IMR-90 (cell line): ENCODE data around the gene DSE. TPM values are rescaled to one million over a fixed set of nuclear protein-coding genes. Genes with fewer than 3 reads are reported as not detected.
A peak's percentile ranks its signal among the peaks of the same experiment; 100 is the strongest.

ENCODE experiments used
- ATAC-seq: fragments of 200-7000 bp; cut with Tn5 transposase; 2 replicates; pipeline ENCODE4 v1.9.1; 2020; ENCODE audit warnings: low read depth, mild to moderate bottlenecking, moderate library complexity
- BruUV-seq: library from RNA; stranded (reverse); fragments of 400-500 nt; replicated peaks from 2 replicates; lab custom pipeline; 2021; lab: Mats Ljungman, UMichigan
- CTCF ChIA-PET: fragments of 300-600 bp; formaldehyde crosslinking; extraction: SDS; loops from one replicate; lab custom pipeline; 2021; ENCODE audit warnings: antibody characterized with exemption; lab: Yijun Ruan, JAX
- POLR2A ChIA-PET: fragments of 300-600 bp; sonication (Branson Sonifier 250); formaldehyde crosslinking; loops from one replicate; lab custom pipeline; 2022; ENCODE audit warnings: antibody characterized with exemption; ENCODE audit not compliant: unreplicated experiment; lab: Charles Lee
- DNase-seq: peaks from one replicate; pipeline ENCODE4 v3.0.0; 2013
- H2AFZ ChIP-seq: replicated peaks from 2 replicates; pipeline ENCODE3; 2013; ENCODE audit warnings: low read length, mild to moderate bottlenecking; ENCODE audit not compliant: poor library complexity
- H2AK5ac ChIP-seq: 2 replicates; pipeline ENCODE4 v1.6.1; 2013; ENCODE audit warnings: low read depth, low read length, inconsistent platforms
- H2AK9ac ChIP-seq: replicated peaks from 2 replicates; pipeline ENCODE3; 2013; ENCODE audit warnings: mild to moderate bottlenecking, low read depth, low read length, moderate library complexity; ENCODE audit not compliant: poor library complexity
- H2BK120ac ChIP-seq: 2 replicates; pipeline ENCODE4 v1.6.1; 2013; ENCODE audit warnings: low read depth, low read length, inconsistent platforms
- H2BK15ac ChIP-seq: 3 replicates; pipeline ENCODE4 v1.6.1; 2013; ENCODE audit warnings: low read depth, low read length, inconsistent platforms
- H2BK20ac ChIP-seq: 2 replicates; pipeline ENCODE4 v1.6.1; 2013; ENCODE audit warnings: low read depth, mild to moderate bottlenecking, inconsistent platforms, low read length, moderate library complexity
- H2BK5ac ChIP-seq: 2 replicates; pipeline ENCODE4 v1.6.1; 2013; ENCODE audit warnings: mild to moderate bottlenecking, low read depth, low read length, inconsistent platforms; ENCODE audit not compliant: poor library complexity, severe bottlenecking
- H3K14ac ChIP-seq: replicated peaks from 2 replicates; pipeline ENCODE4 v1.6.1; 2013; ENCODE audit warnings: low read depth, low read length, inconsistent platforms
- H3K18ac ChIP-seq: 2 replicates; pipeline ENCODE4 v1.6.1; 2013; ENCODE audit warnings: low read depth, low read length, control low read depth
- H3K23ac ChIP-seq: 2 replicates; pipeline ENCODE4 v1.6.1; 2013; ENCODE audit warnings: low read depth, low read length, inconsistent platforms
- H3K27ac ChIP-seq: 2 replicates; pipeline ENCODE4 v1.5.1; 2013; ENCODE audit warnings: mild to moderate bottlenecking, control low read depth, low read length; ENCODE audit not compliant: insufficient read depth
- H3K27me3 ChIP-seq: 2 replicates; pipeline ENCODE4 v1.6.1; 2013; ENCODE audit warnings: low read length; ENCODE audit not compliant: control insufficient read depth, insufficient read depth
- H3K36me3 ChIP-seq: 2 replicates; pipeline ENCODE4 v1.6.1; 2013; ENCODE audit warnings: low read length, mixed read lengths; ENCODE audit not compliant: control insufficient read depth, insufficient read depth
- H3K4ac ChIP-seq: 2 replicates; pipeline ENCODE4 v1.6.1; 2013; ENCODE audit warnings: low read depth, low read length, inconsistent platforms
- H3K4me1 ChIP-seq: 2 replicates; pipeline ENCODE4 v1.6.1; 2013; ENCODE audit warnings: low read length, mixed read lengths; ENCODE audit not compliant: control insufficient read depth, insufficient read depth
- H3K4me2 ChIP-seq: 2 replicates; pipeline ENCODE4 v1.6.1; 2013; ENCODE audit warnings: low read depth, mild to moderate bottlenecking, control low read depth, low read length, moderate library complexity
- H3K4me3 ChIP-seq: 2 replicates; pipeline ENCODE4 v1.5.1; 2013; ENCODE audit warnings: low read depth, mild to moderate bottlenecking, control low read depth, low read length, moderate library complexity; ENCODE audit not compliant: insufficient read depth
- H3K56ac ChIP-seq: 2 replicates; pipeline ENCODE4 v1.6.1; 2013; ENCODE audit warnings: low read length, inconsistent platforms; ENCODE audit not compliant: insufficient read depth; ENCODE audit errors: extremely low read depth
- H3K79me1 ChIP-seq, 2 experiments: 2 replicates each; pipeline ENCODE4 v1.6.1; 2013; ENCODE audit warnings: low read length in 2 of 2, inconsistent platforms in 1 of 2, low read depth in 1 of 2
- H3K9ac ChIP-seq: 2 replicates; pipeline ENCODE4 v1.6.1; 2013; ENCODE audit warnings: low read depth, low read length, control low read depth
- H3K9me1 ChIP-seq: 2 replicates; pipeline ENCODE4 v1.6.1; 2013; ENCODE audit warnings: low read length, inconsistent platforms; ENCODE audit not compliant: insufficient read depth
- H3K9me3 ChIP-seq: 2 replicates; pipeline ENCODE4 v1.6.1; 2013; ENCODE audit warnings: low read length; ENCODE audit not compliant: control insufficient read depth, insufficient read depth
- H4K20me1 ChIP-seq: 2 replicates; pipeline ENCODE4 v1.6.1; 2013; ENCODE audit warnings: low read length, inconsistent platforms; ENCODE audit not compliant: insufficient read depth
- H4K5ac ChIP-seq: 2 replicates; pipeline ENCODE4 v1.6.1; 2013; ENCODE audit warnings: mild to moderate bottlenecking, low read depth, low read length, control low read depth
- H4K8ac ChIP-seq, 2 experiments: 2 replicates each; pipeline ENCODE4 v1.6.1; 2013; ENCODE audit warnings: low read depth in 2 of 2, low read length in 2 of 2, control low read depth in 1 of 2, inconsistent platforms in 1 of 2
- H4K91ac ChIP-seq: 2 replicates; pipeline ENCODE4 v1.6.1; 2013; ENCODE audit warnings: low read depth, low read length, inconsistent platforms; ENCODE audit not compliant: insufficient read depth
- MXI1 ChIP-seq: IDR thresholded peaks from 2 replicates; pipeline ENCODE4 v1.6.1; 2012; ENCODE audit warnings: low read depth, mild to moderate bottlenecking, low read length, moderate library complexity, borderline replicate concordance
- WGBS, 2 experiments: methylation state at CpG; one replicate each; pipeline versions ENCODE4 v1.1.5 to v1.1.7; 2013; ENCODE audit warnings: missing lambda C conversion rate in 2 of 2; ENCODE audit not compliant: insufficient read length in 1 of 2; ENCODE audit errors: extremely low coverage in 2 of 2; 5-methylcytosine and 5-hydroxymethylcytosine counted together
- dilution Hi-C: fragments of 300-500 bp; cut with HindIII; formaldehyde crosslinking; loops from one replicate; pipeline ENCODE4 v1.14.3; 2018; ENCODE audit warnings: low sequenced_read_pairs; ENCODE audit not compliant: unreplicated experiment
- in situ Hi-C: fragments of 300-500 bp; cut with MboI; formaldehyde crosslinking; loops from 3 replicates; pipeline ENCODE4 v1.14.3; 2019; ENCODE audit warnings: low sequenced_read_pairs, inconsistent platforms, mixed read lengths
- intact Hi-C: fragments of 100-400 bp; cut with micrococcal nuclease; formaldehyde crosslinking; loops from 2 replicates; pipeline ENCODE4 v1.10.0; 2022
- polyA plus RNA-seq, 3 experiments: library from polyadenylated mRNA; depleted of rRNA; stranded (reverse); fragments of >200 nt; gene quantifications; 2 replicates each; pipeline ENCODE4 v1.2.3, GENCODE V29; 2012; ENCODE audit warnings: low replicate concordance in 1 of 3
- total RNA-seq: library from RNA; depleted of rRNA; stranded (reverse); fragments of >200 nt; gene quantifications from 2 replicates; pipeline ENCODE4 v1.2.3, GENCODE V29; 2012

DSE gene
- total and polyA plus RNA-seq, 2 of the 4 experiments (the other 2 are of a cell fraction) = 48.0 to 154 TPM

DNA sequence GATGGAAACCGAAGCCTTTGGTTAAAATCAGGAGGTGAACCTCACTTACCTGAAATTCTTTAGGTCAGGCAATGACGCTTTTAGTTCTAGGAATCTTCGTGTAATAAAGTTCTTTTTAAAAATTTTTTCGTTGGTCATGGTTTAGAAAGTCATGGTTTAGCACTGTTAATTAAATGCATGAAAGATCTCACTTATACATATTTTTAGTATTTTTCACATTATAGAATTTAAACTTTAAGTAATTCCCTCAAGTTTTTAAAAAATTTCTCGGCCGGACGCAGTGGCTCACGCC lies 1.1 kb downstream of the DSE start:
- dilution Hi-C loops (no loop called here), intact Hi-C loops (loop anchor here (1.0 to 5.0 kb wide), 7 partner anchors 26 to 189 kb away; no protein-coding TSS in a partner anchor), in situ Hi-C loops (no loop called here)
- Histone ChIP-seq H2BK20ac (no peak overlapping the region), H2BK15ac (no peak overlapping the region), H3K4me1 (peaks cover 9% of the 10 kb centered on the region), H3K56ac (peak overlapping the region; percentile 57; the same call in 1 of the 2 replicates), H2BK120ac (peak overlapping the region; percentile 36; the same call in 1 of the 2 replicates), H3K9ac (peak overlapping the region; percentile 66), H3K27me3 (no peaks in the 10 kb centered on the region), H3K9me1 (peaks cover 12% of the 10 kb centered on the region), H2AK5ac (no peak overlapping the region), H3K27ac (peak overlapping the region; percentile 48), H3K4me2 (peak overlapping the region; percentile 90), H4K20me1 (peaks cover 27% of the 10 kb centered on the region), H3K4ac (peak overlapping the region; percentile 39; the same call in 1 of the 2 replicates), H3K9me3 (no peaks in the 10 kb centered on the region), H3K14ac (peak overlapping the region; percentile 92), H4K8ac (no peak overlapping the region), H4K5ac (no peak overlapping the region), H3K18ac (no peak overlapping the region), H3K79me1 (peaks cover 26 to 50% of the 10 kb centered on the region in 2 experiments), H3K4me3 (peak overlapping the region; percentile 63), H3K23ac (peak overlapping the region; percentile 82), H4K91ac (0 out of 2 replicates have a peak overlapping the region, but pooled peaks have one; percentile 52), H2AFZ (peak overlapping the region; percentile 90), H2BK5ac (peak overlapping the region; percentile 83), H2AK9ac (peak overlapping the region; percentile 96), H3K36me3 (no peaks in the 10 kb centered on the region)
- CTCF ChIA-PET = interaction anchor here (2.2 kb wide), 1 partner anchor 84 kb away, joined by 7 read pairs; no protein-coding TSS in a partner anchor
- TF ChIP-seq MXI1 = no peak
- ATAC-seq (no peak), DNase-seq (no peak)
- POLR2A ChIA-PET = interaction anchor here (0.6 to 1.7 kb wide), 4 partner anchors 16 to 84 kb away, joined by 3 to 10 read pairs (median 3); no protein-coding TSS in a partner anchor
- BruUV-seq = no TSS peak
- WGBS, 2 experiments = no CpG with 5 or more reads among the region's 8 CpGs
